WTC11 (cell line): ENCODE results near the gene ATL1. TPM values are rescaled to one million over a fixed set of nuclear protein-coding genes. Genes with fewer than 3 reads are reported as not detected.
"Not testable (repeated sequence)": the region's sequence is repeated elsewhere in the genome, so short reads cannot be mapped to it uniquely, and the experiment has no call there.

Experiments used
- ATAC-seq: fragments of 200-7000 bp; cut with Tn5 transposase; 2 replicates; pipeline ENCODE4 v1.10.0; 2021; ENCODE audit warnings: mild to moderate bottlenecking, moderate library complexity
- CTCF ChIA-PET: fragments of 300-600 bp; sonication (Branson Sonifier 250); formaldehyde crosslinking; loops from one replicate; lab custom pipeline; 2021; ENCODE audit warnings: antibody characterized with exemption; lab: Charles Lee
- POLR2A ChIA-PET: fragments of 350-600 bp; sonication (Branson Sonifier 250); formaldehyde crosslinking; loops from one replicate; lab custom pipeline; 2021; ENCODE audit warnings: antibody characterized with exemption; lab: Charles Lee
- DNase-seq: peaks from one replicate; pipeline ENCODE4 v3.0.0; 2021; ENCODE audit warnings: low spot score
- H3K27ac Mint-ChIP-seq: 2 replicates; pipeline ENCODE4 v1.8.0; 2021; ENCODE audit warnings: mixed read lengths
- H3K27me3 Mint-ChIP-seq: 2 replicates; pipeline ENCODE4 v1.8.0; 2021; ENCODE audit warnings: low read depth, mild to moderate bottlenecking, moderate library complexity, mixed read lengths
- H3K36me3 Mint-ChIP-seq: 2 replicates; pipeline ENCODE4 v1.8.0; 2021; ENCODE audit warnings: mixed read lengths
- H3K4me1 Mint-ChIP-seq: 2 replicates; pipeline ENCODE4 v1.8.0; 2022; ENCODE audit warnings: mixed read lengths
- H3K4me3 Mint-ChIP-seq: 2 replicates; pipeline ENCODE4 v1.8.0; 2021; ENCODE audit warnings: mild to moderate bottlenecking, moderate library complexity, mixed read lengths
- H3K9me3 Mint-ChIP-seq: 2 replicates; pipeline ENCODE4 v1.8.0; 2021; ENCODE audit warnings: mixed read lengths
- CBFB ChIP-seq: sonication (generic); formaldehyde crosslinking; IDR thresholded peaks from 2 replicates; pipeline ENCODE4 v1.8.1; 2022; ENCODE audit warnings: mild to moderate bottlenecking, low read depth, missing genetic modification reagents
- E2F4 ChIP-seq: sonication (generic); formaldehyde crosslinking; IDR thresholded peaks from 2 replicates; pipeline ENCODE4 v1.8.1; 2022; ENCODE audit warnings: low read depth, mild to moderate bottlenecking, moderate library complexity, missing genetic modification reagents, borderline replicate concordance
- FOXJ3 ChIP-seq: sonication (generic); formaldehyde crosslinking; IDR thresholded peaks from 2 replicates; pipeline ENCODE4 v1.9.0; 2021; ENCODE audit warnings: missing genetic modification reagents, mild to moderate bottlenecking, borderline replicate concordance
- FOXP1 ChIP-seq: sonication (generic); formaldehyde crosslinking; IDR thresholded peaks from 2 replicates; pipeline ENCODE4 v1.8.0; 2022; ENCODE audit warnings: missing genetic modification reagents, mild to moderate bottlenecking, moderate library complexity, borderline replicate concordance
- GRHL2 ChIP-seq: fragments of 250-450 bp; sonication (Bioruptor Pico); IDR thresholded peaks from 2 replicates; pipeline ENCODE4 v1.8.0; 2022; ENCODE audit warnings: mild to moderate bottlenecking, moderate library complexity; ENCODE audit not compliant: insufficient replicate concordance, severe bottlenecking
- MAX ChIP-seq: sonication (generic); formaldehyde crosslinking; IDR thresholded peaks from 2 replicates; pipeline ENCODE4 v1.8.0; 2022; ENCODE audit warnings: mild to moderate bottlenecking, missing genetic modification reagents
- NFE2L1 ChIP-seq: sonication (generic); formaldehyde crosslinking; IDR thresholded peaks from 2 replicates; pipeline ENCODE4 v1.8.1; 2023; ENCODE audit warnings: missing genetic modification reagents
- PREB ChIP-seq: sonication (generic); formaldehyde crosslinking; IDR thresholded peaks from 2 replicates; pipeline ENCODE4 v1.8.1; 2022; ENCODE audit warnings: mild to moderate bottlenecking, missing genetic modification reagents, moderate library complexity, borderline replicate concordance
- PRRX2 ChIP-seq: fragments of 250-450 bp; sonication (Bioruptor Pico); IDR thresholded peaks from 2 replicates; pipeline ENCODE4 v1.8.0; 2021; ENCODE audit warnings: mild to moderate bottlenecking
- STAT6 ChIP-seq: sonication (generic); formaldehyde crosslinking; conservative IDR thresholded peaks from 2 replicates; pipeline ENCODE4 v1.8.1; 2023; ENCODE audit warnings: mild to moderate bottlenecking, low read depth, missing genetic modification reagents, moderate library complexity
- ZNF232 ChIP-seq: sonication (generic); formaldehyde crosslinking; IDR thresholded peaks from 2 replicates; pipeline ENCODE4 v1.8.0; 2022; ENCODE audit warnings: mild to moderate bottlenecking, missing genetic modification reagents
- ZNF281 ChIP-seq: sonication (generic); formaldehyde crosslinking; IDR thresholded peaks from 2 replicates; pipeline ENCODE4 v1.8.0; 2023; ENCODE audit warnings: mild to moderate bottlenecking, missing genetic modification reagents
- ZNF317 ChIP-seq: sonication (generic); formaldehyde crosslinking; IDR thresholded peaks from 2 replicates; pipeline ENCODE4 v1.8.1; 2023; ENCODE audit warnings: low read depth, mild to moderate bottlenecking, moderate library complexity, missing genetic modification reagents, borderline replicate concordance
- ZNF416 ChIP-seq: fragments of 250-450 bp; sonication (Bioruptor Pico); IDR thresholded peaks from 2 replicates; pipeline ENCODE4 v1.9.0; 2021; ENCODE audit warnings: mild to moderate bottlenecking, inconsistent platforms
- ZNF671 ChIP-seq: fragments of 250-450 bp; sonication (Bioruptor Pico); IDR thresholded peaks from 2 replicates; pipeline ENCODE4 v1.8.0; 2021; ENCODE audit warnings: mild to moderate bottlenecking
- total RNA-seq: library from RNA; stranded (reverse); gene quantifications from 3 replicates; pipeline ENCODE4 v1.2.3, GENCODE V29; 2021
- TF ChIP-seq, protein P1 (sequence below): sonication (generic); formaldehyde crosslinking; IDR thresholded peaks from 2 replicates; pipeline ENCODE4 v1.8.0; 2023; ENCODE audit warnings: missing genetic modification reagents, mild to moderate bottlenecking, borderline replicate concordance

ATL1 gene
- total RNA-seq, 1 experiment from 2014 or later, result 3.7 TPM

DNA sequence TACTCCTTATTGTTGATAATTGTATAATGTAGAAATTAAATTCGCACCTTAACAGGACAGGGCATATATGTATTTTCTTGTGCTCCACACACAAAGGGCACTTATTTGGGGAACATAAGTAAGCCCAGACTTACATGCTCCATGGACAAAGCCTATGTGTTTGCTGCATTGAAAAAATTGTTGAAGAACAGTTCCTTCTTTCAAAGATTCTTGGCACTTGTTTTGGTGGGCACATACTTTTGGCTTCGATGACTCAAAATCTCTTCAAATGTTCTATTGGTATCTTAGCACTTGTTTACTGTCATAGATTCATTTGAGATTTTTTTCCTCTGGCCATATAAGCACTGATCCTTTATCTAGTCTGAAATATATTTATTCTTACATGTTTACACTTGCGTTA is 26.1 kb upstream of the ATL1 start (continued):
- TF ChIP-seq FOXP1 (CRISPR knock-in tag), result no peak

DNA sequence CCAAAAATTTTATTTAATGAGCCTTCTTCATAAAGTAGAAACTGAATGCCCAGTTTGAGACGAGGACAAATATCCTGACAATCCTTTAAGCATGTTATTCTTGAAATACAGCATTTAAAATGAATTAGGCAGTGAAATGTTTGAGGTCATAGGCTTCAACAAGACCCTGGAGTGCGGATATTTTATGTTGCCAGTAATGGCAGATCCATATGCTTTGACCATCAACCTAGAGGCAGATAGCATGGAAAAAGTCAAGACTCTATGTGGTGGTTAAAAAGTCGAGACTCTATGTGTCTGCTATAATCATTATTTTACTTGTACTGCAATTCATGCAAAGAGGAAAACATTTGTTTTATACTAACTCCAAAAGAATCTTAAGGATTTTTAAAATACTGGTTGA is 25.5 kb upstream of the ATL1 start:
- peaks cover 23% of the 10 kb centered on the region for H3K9me3 Mint-ChIP-seq
- no peak for TF ChIP-seq ZNF281 (CRISPR knock-in tag)
- TF ChIP-seq, protein P1, sequence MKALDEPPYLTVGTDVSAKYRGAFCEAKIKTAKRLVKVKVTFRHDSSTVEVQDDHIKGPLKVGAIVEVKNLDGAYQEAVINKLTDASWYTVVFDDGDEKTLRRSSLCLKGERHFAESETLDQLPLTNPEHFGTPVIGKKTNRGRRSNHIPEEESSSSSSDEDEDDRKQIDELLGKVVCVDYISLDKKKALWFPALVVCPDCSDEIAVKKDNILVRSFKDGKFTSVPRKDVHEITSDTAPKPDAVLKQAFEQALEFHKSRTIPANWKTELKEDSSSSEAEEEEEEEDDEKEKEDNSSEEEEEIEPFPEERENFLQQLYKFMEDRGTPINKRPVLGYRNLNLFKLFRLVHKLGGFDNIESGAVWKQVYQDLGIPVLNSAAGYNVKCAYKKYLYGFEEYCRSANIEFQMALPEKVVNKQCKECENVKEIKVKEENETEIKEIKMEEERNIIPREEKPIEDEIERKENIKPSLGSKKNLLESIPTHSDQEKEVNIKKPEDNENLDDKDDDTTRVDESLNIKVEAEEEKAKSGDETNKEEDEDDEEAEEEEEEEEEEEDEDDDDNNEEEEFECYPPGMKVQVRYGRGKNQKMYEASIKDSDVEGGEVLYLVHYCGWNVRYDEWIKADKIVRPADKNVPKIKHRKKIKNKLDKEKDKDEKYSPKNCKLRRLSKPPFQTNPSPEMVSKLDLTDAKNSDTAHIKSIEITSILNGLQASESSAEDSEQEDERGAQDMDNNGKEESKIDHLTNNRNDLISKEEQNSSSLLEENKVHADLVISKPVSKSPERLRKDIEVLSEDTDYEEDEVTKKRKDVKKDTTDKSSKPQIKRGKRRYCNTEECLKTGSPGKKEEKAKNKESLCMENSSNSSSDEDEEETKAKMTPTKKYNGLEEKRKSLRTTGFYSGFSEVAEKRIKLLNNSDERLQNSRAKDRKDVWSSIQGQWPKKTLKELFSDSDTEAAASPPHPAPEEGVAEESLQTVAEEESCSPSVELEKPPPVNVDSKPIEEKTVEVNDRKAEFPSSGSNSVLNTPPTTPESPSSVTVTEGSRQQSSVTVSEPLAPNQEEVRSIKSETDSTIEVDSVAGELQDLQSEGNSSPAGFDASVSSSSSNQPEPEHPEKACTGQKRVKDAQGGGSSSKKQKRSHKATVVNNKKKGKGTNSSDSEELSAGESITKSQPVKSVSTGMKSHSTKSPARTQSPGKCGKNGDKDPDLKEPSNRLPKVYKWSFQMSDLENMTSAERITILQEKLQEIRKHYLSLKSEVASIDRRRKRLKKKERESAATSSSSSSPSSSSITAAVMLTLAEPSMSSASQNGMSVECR (CRISPR knock-in tag), result no peak
- no peak for TF ChIP-seq ZNF671
- no peak for TF ChIP-seq NFE2L1
- no peak for TF ChIP-seq ZNF232
- no peak for TF ChIP-seq ZNF416 (CRISPR knock-in tag)
- no peak for TF ChIP-seq FOXJ3 (CRISPR knock-in tag)
- TF ChIP-seq, all 79 proteins: peak for 0
- Mint-ChIP-seq H3K4me1 (peaks cover 25% of the 10 kb centered on the region), H3K27ac (no peak overlapping the region), H3K27me3 (no peaks in the 10 kb centered on the region; the same call in 1 of the 2 replicates), H3K4me3 (no peak overlapping the region), H3K36me3 (peaks cover 21% of the 10 kb centered on the region)
- DNase-seq (no peak), ATAC-seq (no peak)
- ChIA-PET POLR2A (no interaction called here), CTCF (no interaction called here)

DNA sequence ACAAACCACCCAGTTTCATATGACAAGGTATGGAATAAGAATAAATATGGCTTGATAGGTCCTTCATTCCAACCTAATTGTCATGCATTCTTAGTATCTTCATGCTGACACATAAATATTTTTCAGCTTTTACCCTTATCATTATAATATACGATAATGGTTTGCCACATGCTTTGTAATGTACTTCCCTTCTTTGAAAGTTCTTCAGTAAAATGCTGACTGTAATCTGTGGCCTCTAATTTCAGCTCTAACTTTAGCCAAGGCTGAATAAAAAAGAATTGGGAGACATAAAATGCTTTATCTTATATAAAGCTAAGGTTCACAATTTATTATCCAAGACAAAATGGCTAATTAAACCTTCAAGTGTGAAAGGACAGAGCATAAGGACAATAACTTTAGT is 24.9 kb upstream of the ATL1 start:
- POLR2A ChIA-PET, result no interaction called here
- Mint-ChIP-seq H3K9me3 (peaks cover 23% of the 10 kb centered on the region), H3K4me1 (peaks cover 19% of the 10 kb centered on the region), H3K36me3 (peaks cover 21% of the 10 kb centered on the region), H3K4me3 (no peak overlapping the region), H3K27ac (no peak overlapping the region), H3K27me3 (no peaks in the 10 kb centered on the region; the same call in 1 of the 2 replicates)
- no peak for TF ChIP-seq ZNF317 (CRISPR knock-in tag)
- TF ChIP-seq MAX (CRISPR knock-in tag), result no peak
- no peak for TF ChIP-seq PRRX2 (CRISPR knock-in tag)
- no peak for TF ChIP-seq CBFB (CRISPR knock-in tag)
- TF ChIP-seq GRHL2 (CRISPR knock-in tag), result no peak
- no peak for TF ChIP-seq PREB (CRISPR knock-in tag)
- TF ChIP-seq STAT6 (CRISPR knock-in tag), result no peak
- no peak for TF ChIP-seq E2F4 (CRISPR knock-in tag)
- DNase-seq (no peak), ATAC-seq (no peak)
- CTCF ChIA-PET, result no interaction called here

DNA sequence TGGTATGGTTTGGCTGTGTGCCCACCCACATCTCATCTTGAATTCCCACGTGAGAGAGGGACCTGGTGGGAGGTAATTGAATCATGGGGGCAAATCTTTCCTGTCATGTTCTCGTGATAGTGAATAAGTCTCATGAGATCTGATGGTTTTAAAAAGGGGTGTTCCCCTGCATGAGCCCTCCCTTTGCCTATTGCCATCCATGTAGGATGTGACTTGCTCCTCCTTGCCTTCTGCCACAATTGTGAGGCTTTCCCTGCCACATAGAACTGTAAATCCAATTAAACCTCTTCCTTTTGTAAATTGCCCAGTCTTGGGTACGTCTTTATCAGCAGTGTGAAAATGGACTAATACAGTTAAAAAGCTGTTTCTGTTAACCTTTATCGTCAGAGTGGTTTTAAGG is 21.9 kb upstream of the ATL1 start:
- DNase-seq, H3K27ac Mint-ChIP-seq, H3K4me3 Mint-ChIP-seq, CTCF ChIA-PET, POLR2A ChIA-PET, H3K27me3 Mint-ChIP-seq, H3K4me1 Mint-ChIP-seq, ATAC-seq: not testable (repeated sequence)
- peaks cover 21% of the 10 kb centered on the region for H3K36me3 Mint-ChIP-seq
- H3K9me3 Mint-ChIP-seq, result peaks cover 23% of the 10 kb centered on the region
